Measurements from ENCODE around the gene MAP1LC3B. TPM values are rescaled to one million over a fixed set of nuclear protein-coding genes. Genes with fewer than 3 reads are reported as not detected.

The MAP1LC3B gene
- total RNA-seq, 1 donor = 44.5 TPM

DNA sequence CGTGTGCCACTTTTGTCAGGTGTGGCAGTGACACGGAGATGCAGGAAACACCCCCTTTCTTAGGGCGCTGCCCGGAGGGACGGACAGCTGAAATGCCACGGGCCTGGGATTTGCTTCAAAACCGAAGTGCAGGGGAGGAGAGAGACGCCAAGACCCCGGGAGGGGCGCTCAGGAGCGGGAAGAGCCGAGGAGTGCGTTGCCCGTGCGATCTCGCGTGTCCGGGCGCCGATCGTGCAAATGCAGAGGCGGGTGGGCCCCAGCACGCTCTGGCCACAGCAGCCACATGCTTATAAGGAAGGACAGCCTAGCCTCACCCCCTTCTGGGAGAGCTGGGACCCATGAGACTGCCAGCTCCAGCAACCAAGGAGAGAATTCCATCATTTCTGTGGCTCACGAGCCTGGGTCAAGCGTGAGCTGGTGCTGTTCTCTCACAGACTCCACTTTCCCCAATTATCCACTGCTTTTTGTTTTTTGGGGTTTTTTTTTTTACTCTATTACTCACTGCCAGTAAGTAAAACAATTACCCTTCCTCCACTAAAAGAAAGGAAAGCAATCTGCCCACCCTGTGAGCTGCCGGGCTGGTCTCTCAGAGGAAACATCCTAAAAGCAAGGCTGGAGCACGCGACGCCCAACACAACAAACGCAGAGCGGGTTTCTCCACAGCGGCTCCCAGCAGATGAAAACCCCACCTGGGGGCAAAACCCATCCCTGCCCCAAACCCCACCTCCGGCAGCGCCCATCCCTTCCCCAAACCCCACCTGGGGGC is 47.8 kb upstream of the MAP1LC3B start:
- Histone ChIP-seq H2AFZ (ENCODE audit: low read length) (no peak overlapping the region), H3K4me1 (ENCODE audit: insufficient read depth, low read length) (no peaks in the 10 kb centered on the region), H4K20me1 (ENCODE audit: insufficient read depth, low read length) (peaks cover 16% of the 10 kb centered on the region), H3K9me3 (ENCODE audit: low read depth, low read length) (no peaks in the 10 kb centered on the region), H3K4me2 (ENCODE audit: insufficient read depth, low read length) (no peak overlapping the region), H3K27me3 (ENCODE audit: insufficient read depth, low read length) (no peaks in the 10 kb centered on the region), H3K4me3 (ENCODE audit: insufficient read depth, low read length) (no peak overlapping the region), H3K79me2 (ENCODE audit: insufficient read depth, low read length) (peaks cover 24% of the 10 kb centered on the region), H3K27ac (ENCODE audit: low read depth, low read length) (no peak overlapping the region), H3K36me3 (ENCODE audit: insufficient read depth, low read length) (peaks cover 27% of the 10 kb centered on the region)
- TF ChIP-seq, protein P1, sequence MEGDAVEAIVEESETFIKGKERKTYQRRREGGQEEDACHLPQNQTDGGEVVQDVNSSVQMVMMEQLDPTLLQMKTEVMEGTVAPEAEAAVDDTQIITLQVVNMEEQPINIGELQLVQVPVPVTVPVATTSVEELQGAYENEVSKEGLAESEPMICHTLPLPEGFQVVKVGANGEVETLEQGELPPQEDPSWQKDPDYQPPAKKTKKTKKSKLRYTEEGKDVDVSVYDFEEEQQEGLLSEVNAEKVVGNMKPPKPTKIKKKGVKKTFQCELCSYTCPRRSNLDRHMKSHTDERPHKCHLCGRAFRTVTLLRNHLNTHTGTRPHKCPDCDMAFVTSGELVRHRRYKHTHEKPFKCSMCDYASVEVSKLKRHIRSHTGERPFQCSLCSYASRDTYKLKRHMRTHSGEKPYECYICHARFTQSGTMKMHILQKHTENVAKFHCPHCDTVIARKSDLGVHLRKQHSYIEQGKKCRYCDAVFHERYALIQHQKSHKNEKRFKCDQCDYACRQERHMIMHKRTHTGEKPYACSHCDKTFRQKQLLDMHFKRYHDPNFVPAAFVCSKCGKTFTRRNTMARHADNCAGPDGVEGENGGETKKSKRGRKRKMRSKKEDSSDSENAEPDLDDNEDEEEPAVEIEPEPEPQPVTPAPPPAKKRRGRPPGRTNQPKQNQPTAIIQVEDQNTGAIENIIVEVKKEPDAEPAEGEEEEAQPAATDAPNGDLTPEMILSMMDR (IDR thresholded peaks at IDR 0.05; ENCODE audit: extremely low read depth, low read depth, low read length) = no peak
- DNase-seq (ENCODE audit: insufficient read length, low spot score, missing footprints) = peak; percentile 80

DNA sequence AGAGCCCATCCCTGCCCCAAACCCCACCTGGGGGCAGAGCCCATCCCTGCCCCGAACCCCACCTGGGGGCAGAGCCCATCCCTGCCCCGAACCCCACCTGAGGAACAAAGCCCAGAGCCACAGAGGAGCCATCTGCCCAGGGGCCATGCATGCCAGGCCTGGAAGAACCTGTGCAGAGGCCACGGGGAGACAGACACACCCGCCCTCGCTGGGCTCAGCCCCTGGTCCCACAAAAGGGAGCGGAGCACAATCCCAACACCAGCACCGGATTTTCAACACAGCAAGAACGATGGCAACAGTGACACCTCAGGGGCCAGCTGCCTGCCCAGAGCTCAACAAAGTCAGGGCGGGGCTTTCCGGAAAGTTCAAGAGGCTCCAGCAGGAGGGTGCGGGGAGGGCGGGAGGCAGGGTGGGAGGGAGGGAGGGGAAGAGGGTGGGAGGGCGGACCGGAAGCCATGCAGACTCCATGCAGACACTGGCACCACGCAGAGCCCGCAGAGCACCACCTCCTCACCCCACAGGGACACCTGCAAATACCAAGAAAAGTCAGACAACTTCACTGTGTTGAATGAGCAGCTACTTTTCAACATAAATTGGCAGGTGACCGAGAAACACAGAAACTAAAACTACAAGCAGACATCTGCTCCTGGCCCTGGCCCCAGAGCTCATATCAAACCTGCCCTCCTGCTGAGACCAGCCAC is 47.1 kb upstream of the MAP1LC3B start:
- no peak for DNase-seq (ENCODE audit: insufficient read length, low spot score, missing footprints)
- TF ChIP-seq, protein P1 (IDR thresholded peaks at IDR 0.05; ENCODE audit: extremely low read depth, low read depth, low read length) = no peak
- H3K27me3 ChIP-seq (ENCODE audit: insufficient read depth, low read length) = no peaks in the 10 kb centered on the region

GRCh38 chr16:87345726-87346424 is 46.3 kb upstream of the MAP1LC3B start:
- Histone ChIP-seq H3K4me2 (ENCODE audit: insufficient read depth, low read length) (no peak overlapping the region), H4K20me1 (ENCODE audit: insufficient read depth, low read length) (peaks cover 24% of the 10 kb centered on the region), H3K27ac (ENCODE audit: low read depth, low read length) (no peak overlapping the region), H3K79me2 (ENCODE audit: insufficient read depth, low read length) (peaks cover 32% of the 10 kb centered on the region), H3K9me3 (ENCODE audit: low read depth, low read length) (no peaks in the 10 kb centered on the region), H3K4me1 (ENCODE audit: insufficient read depth, low read length) (peaks cover 2% of the 10 kb centered on the region), H3K36me3 (ENCODE audit: insufficient read depth, low read length) (peaks cover 23% of the 10 kb centered on the region), H2AFZ (ENCODE audit: low read length) (no peak overlapping the region), H3K27me3 (ENCODE audit: insufficient read depth, low read length) (no peaks in the 10 kb centered on the region), H3K4me3 (ENCODE audit: insufficient read depth, low read length) (no peak overlapping the region)
- DNase-seq (ENCODE audit: insufficient read length, low spot score, missing footprints) = no peak
- TF ChIP-seq, protein P1 (IDR thresholded peaks at IDR 0.05; ENCODE audit: extremely low read depth, low read depth, low read length) = no peak

More for the DNA sequence above, 47.1 kb upstream of the MAP1LC3B start:
- Histone ChIP-seq H3K4me2 (ENCODE audit: insufficient read depth, low read length) (no peak overlapping the region), H3K9me3 (ENCODE audit: low read depth, low read length) (no peaks in the 10 kb centered on the region), H3K4me3 (ENCODE audit: insufficient read depth, low read length) (no peak overlapping the region), H3K4me1 (ENCODE audit: insufficient read depth, low read length) (no peaks in the 10 kb centered on the region), H3K27ac (ENCODE audit: low read depth, low read length) (no peak overlapping the region), H2AFZ (ENCODE audit: low read length) (no peak overlapping the region), H3K36me3 (ENCODE audit: insufficient read depth, low read length) (peaks cover 23% of the 10 kb centered on the region), H3K79me2 (ENCODE audit: insufficient read depth, low read length) (peaks cover 27% of the 10 kb centered on the region), H4K20me1 (ENCODE audit: insufficient read depth, low read length) (peaks cover 19% of the 10 kb centered on the region)
